HCT116 (cell line): ENCODE measurements around the gene RXFP1.

ENCODE experiments used
- CTCF ChIP-seq, 3 experiments: fragments of 200-600 bp in 1 of 3; sonication (generic) in 1 of 3; IDR thresholded peaks in 2 of 3; conservative IDR thresholded peaks in 1 of 3; 2 replicates each; pipeline ENCODE4 v1.5.1; 2012 to 2017; ENCODE audit warnings: low read depth in 2 of 3, low read length in 2 of 3, antibody characterized with exemption in 1 of 3, borderline replicate concordance in 1 of 3, control low read depth in 1 of 3, mild to moderate bottlenecking in 1 of 3, mixed read lengths in 1 of 3, mixed run types in 1 of 3, moderate library complexity in 1 of 3; ENCODE audit not compliant: insufficient read depth in 1 of 3
- EGR1 ChIP-seq: IDR thresholded peaks from 2 replicates; pipeline ENCODE4 v1.6.1; 2012; ENCODE audit warnings: low read depth
- EZH2 ChIP-seq: fragments of 200-600 bp; sonication (generic); IDR thresholded peaks from 2 replicates; pipeline ENCODE4 v1.6.1; 2017; ENCODE audit warnings: antibody characterized with exemption, mixed run types
- POLR2A ChIP-seq: IDR thresholded peaks from 2 replicates; pipeline ENCODE4 v1.7.0; 2011; ENCODE audit warnings: borderline replicate concordance; ENCODE audit not compliant: insufficient read depth, insufficient read length; ENCODE audit errors: extremely low read depth
- RAD21 ChIP-seq: IDR thresholded peaks from 2 replicates; pipeline ENCODE4 v1.6.1; 2012; ENCODE audit warnings: low read depth, mild to moderate bottlenecking
- REST ChIP-seq: IDR thresholded peaks from 2 replicates; pipeline ENCODE4 v1.6.1; 2012; ENCODE audit warnings: low read depth
- SP1 ChIP-seq: IDR thresholded peaks from 2 replicates; pipeline ENCODE4 v1.6.1; 2012; ENCODE audit warnings: low read depth

- TF ChIP-seq CTCF (IDR thresholded peaks at IDR 0.05 in 2 of 3, conservative IDR thresholded peaks at IDR 0.05 in 1 of 3; ENCODE audit: borderline replicate concordance in 1 of 3, insufficient read depth in 1 of 3, low read depth in 2 of 3, low read length in 2 of 3) (no peak), EZH2 (no peak), POLR2A (no peak), EGR1 (no peak), REST (no peak), SP1 (no peak), RAD21 (no peak)
These were observed 167.1 kb downstream of the RXFP1 start for GRCh38 chr4:158688813-158689212.
